Hepatocyte (in vitro differentiated cells): ENCODE data around the gene L3MBTL3. TPM values are rescaled to one million over a fixed set of nuclear protein-coding genes. Genes with fewer than 3 reads are reported as not detected.

Experiments used
- DNase-seq: peaks from one replicate; pipeline ENCODE4 v3.0.0-alpha.2; 2016; ENCODE audit warnings: low spot score
- H2AFZ ChIP-seq: fragments of 200-600 bp; sonication (generic); 2 replicates; pipeline ENCODE4 v1.6.0; 2016; ENCODE audit warnings: antibody characterized with exemption, mild to moderate bottlenecking
- H3K27ac ChIP-seq: fragments of 200-600 bp; sonication (generic); 2 replicates; pipeline ENCODE4 v1.5.1; 2016; ENCODE audit warnings: mild to moderate bottlenecking
- H3K27me3 ChIP-seq: fragments of 200-600 bp; sonication (generic); 2 replicates; pipeline ENCODE4 v1.6.1; 2016
- H3K36me3 ChIP-seq: fragments of 200-600 bp; sonication (generic); replicated peaks from 2 replicates; pipeline ENCODE4 v1.5.1; 2016; ENCODE audit warnings: low read depth; ENCODE audit not compliant: insufficient read depth
- H3K4me1 ChIP-seq: fragments of 200-600 bp; sonication (generic); 2 replicates; pipeline ENCODE4 v1.5.1; 2016; ENCODE audit warnings: mild to moderate bottlenecking, moderate library complexity; ENCODE audit not compliant: insufficient read depth
- H3K4me2 ChIP-seq: fragments of 200-600 bp; sonication (generic); 2 replicates; pipeline ENCODE4 v1.6.0; 2016
- H3K4me3 ChIP-seq: fragments of 200-600 bp; sonication (generic); 2 replicates; pipeline ENCODE4 v1.5.1; 2016; ENCODE audit warnings: mild to moderate bottlenecking
- H3K79me2 ChIP-seq: fragments of 200-600 bp; sonication (generic); 2 replicates; pipeline ENCODE4 v1.6.0; 2017; ENCODE audit warnings: mild to moderate bottlenecking
- H3K9me2 ChIP-seq: fragments of 200-600 bp; sonication (generic); replicated peaks from 2 replicates; pipeline ENCODE4 v1.6.0; 2017; ENCODE audit warnings: mild to moderate bottlenecking; ENCODE audit not compliant: insufficient read depth
- H3K9me3 ChIP-seq: fragments of 200-600 bp; sonication (generic); 2 replicates; pipeline ENCODE4 v1.5.1; 2016; ENCODE audit warnings: low read depth, mild to moderate bottlenecking
- H4K20me1 ChIP-seq: fragments of 200-600 bp; sonication (generic); 2 replicates; pipeline ENCODE4 v1.6.0; 2016; ENCODE audit warnings: mild to moderate bottlenecking; ENCODE audit not compliant: insufficient read depth, poor library complexity, severe bottlenecking
- EZH2 ChIP-seq: fragments of 200-600 bp; sonication (generic); IDR thresholded peaks from 2 replicates; pipeline ENCODE4 v1.6.1; 2016; ENCODE audit warnings: antibody characterized with exemption, mild to moderate bottlenecking, borderline replicate concordance
- EZH2phosphoT487 ChIP-seq: fragments of 200-600 bp; sonication (generic); IDR thresholded peaks from one replicate; pipeline ENCODE4 v1.6.1; 2018; ENCODE audit warnings: antibody characterized with exemption, mild to moderate bottlenecking, low read depth, moderate library complexity; ENCODE audit not compliant: unreplicated experiment, severe bottlenecking
- WGBS: methylation state at CpG from one replicate; pipeline ENCODE4 v1.1.6; 2016; ENCODE audit warnings: low lambda C conversion rate; ENCODE audit errors: missing lambda C conversion rate; 5-methylcytosine and 5-hydroxymethylcytosine counted together
- polyA plus RNA-seq: library from polyadenylated mRNA; unstranded; fragments of >200 nt; fragmentation: Nextera tagmentation; extraction: Ambion mirVana; gene quantifications from 2 replicates; pipeline ENCODE4 v1.2.1, GENCODE V29; 2016
- total RNA-seq: library from RNA; depleted of rRNA; stranded (reverse); fragments of >200 nt; gene quantifications from 2 replicates; pipeline ENCODE4 v1.2.3, GENCODE V29; 2014
- TF ChIP-seq, protein P1 (sequence below): fragments of 200-600 bp; sonication (generic); IDR thresholded peaks from 2 replicates; pipeline ENCODE4 v1.5.1; 2016; ENCODE audit warnings: antibody characterized with exemption, mild to moderate bottlenecking; ENCODE audit not compliant: poor library complexity

L3MBTL3 gene
- total and polyA plus RNA-seq, 2 experiments from 2014 or later, result 5.3 to 20.1 TPM

DNA sequence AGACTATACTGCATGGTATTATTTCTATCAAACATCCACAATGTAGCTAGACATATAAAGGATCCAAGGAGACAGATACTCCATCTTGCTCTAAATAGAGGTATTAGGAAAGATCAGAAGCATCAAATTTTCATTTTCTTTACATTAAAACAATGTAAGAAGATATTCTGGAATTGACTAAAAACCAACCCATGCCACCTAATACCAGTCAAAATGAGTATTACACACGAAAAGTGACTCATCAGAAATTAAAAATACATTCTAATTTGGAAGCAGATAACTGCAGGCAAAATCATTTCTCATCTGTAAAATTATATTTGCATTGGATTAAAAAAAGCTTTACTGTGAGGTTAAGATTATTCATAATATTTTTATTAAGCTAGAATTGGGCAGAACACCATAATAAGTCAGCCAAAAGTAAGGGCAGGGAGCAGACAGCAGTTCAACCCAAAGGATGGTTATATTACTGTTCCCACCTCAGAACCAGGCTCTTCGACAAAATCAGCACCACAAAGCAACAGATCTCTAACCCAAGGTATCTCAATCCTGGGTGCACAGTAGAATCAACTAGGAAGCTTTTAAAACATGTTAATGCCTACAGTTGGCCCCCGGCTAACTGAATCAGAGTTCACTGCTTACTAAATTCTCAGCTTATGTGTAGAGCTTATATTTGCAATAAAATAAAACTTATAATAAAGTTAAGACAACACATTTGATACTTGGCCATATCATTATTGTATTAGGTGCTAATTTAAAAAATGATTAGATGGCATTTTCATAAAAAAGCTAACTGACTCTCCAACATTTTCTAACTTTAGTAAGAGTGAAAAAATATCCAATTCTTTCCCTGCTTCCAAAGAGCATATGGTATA lies 169.2 kb downstream of the L3MBTL3 start:
- no peaks in the 10 kb centered on the region for H3K79me2 ChIP-seq
- no peak overlapping the region for H2AFZ ChIP-seq
- H4K20me1 ChIP-seq, result no peaks in the 10 kb centered on the region
- WGBS, result 99% methylated on average over 3 of the region's 3 CpGs
- no peaks in the 10 kb centered on the region for H3K36me3 ChIP-seq
- no peak overlapping the region for H3K27ac ChIP-seq
- H3K4me3 ChIP-seq, result no peak overlapping the region
- TF ChIP-seq EZH2phosphoT487 (no peak), EZH2 (no peak)
- TF ChIP-seq, protein P1, sequence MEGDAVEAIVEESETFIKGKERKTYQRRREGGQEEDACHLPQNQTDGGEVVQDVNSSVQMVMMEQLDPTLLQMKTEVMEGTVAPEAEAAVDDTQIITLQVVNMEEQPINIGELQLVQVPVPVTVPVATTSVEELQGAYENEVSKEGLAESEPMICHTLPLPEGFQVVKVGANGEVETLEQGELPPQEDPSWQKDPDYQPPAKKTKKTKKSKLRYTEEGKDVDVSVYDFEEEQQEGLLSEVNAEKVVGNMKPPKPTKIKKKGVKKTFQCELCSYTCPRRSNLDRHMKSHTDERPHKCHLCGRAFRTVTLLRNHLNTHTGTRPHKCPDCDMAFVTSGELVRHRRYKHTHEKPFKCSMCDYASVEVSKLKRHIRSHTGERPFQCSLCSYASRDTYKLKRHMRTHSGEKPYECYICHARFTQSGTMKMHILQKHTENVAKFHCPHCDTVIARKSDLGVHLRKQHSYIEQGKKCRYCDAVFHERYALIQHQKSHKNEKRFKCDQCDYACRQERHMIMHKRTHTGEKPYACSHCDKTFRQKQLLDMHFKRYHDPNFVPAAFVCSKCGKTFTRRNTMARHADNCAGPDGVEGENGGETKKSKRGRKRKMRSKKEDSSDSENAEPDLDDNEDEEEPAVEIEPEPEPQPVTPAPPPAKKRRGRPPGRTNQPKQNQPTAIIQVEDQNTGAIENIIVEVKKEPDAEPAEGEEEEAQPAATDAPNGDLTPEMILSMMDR, result no peak
- no peak for DNase-seq
- H3K4me2 ChIP-seq, result no peak overlapping the region
- H3K9me2 ChIP-seq, result no peaks in the 10 kb centered on the region
- H3K9me3 ChIP-seq, result no peaks in the 10 kb centered on the region
- peaks cover 5% of the 10 kb centered on the region for H3K4me1 ChIP-seq
- no peaks in the 10 kb centered on the region for H3K27me3 ChIP-seq

DNA sequence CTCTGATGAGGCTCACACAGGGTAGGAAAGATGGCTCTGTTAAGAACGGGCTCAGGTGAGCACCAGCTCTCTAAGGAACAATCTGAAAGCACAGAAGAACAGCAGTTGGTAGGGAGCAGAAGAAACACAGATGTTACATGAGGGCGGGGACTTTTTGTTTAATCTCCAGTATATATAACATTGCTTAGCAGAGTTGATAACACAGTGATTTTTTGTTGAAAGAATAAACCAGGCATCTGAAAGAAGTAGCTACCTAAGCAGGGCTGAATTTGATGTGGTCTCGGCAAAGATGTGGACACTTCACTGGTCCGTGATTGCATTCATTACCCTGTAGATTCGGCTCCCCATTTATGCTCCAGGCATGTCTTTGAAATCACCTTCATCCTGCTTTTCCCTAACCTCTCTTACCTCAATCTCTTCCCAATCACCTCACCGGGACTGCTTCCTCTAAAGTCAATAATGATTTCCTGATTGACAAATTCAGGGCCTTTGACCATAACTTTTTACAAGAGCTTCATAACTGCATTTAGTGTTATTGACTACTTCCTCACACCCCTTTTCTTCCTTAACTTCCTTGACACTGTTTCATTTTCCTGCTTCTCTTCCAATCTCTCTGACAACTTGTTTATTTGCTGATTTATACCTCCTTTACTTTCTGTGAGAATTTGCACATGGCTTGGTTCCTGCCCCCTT lies 170.0 kb downstream of the L3MBTL3 start:
- H3K9me3 ChIP-seq, result no peaks in the 10 kb centered on the region
- WGBS, result 79% methylated on average over 6 of the region's 6 CpGs

DNA sequence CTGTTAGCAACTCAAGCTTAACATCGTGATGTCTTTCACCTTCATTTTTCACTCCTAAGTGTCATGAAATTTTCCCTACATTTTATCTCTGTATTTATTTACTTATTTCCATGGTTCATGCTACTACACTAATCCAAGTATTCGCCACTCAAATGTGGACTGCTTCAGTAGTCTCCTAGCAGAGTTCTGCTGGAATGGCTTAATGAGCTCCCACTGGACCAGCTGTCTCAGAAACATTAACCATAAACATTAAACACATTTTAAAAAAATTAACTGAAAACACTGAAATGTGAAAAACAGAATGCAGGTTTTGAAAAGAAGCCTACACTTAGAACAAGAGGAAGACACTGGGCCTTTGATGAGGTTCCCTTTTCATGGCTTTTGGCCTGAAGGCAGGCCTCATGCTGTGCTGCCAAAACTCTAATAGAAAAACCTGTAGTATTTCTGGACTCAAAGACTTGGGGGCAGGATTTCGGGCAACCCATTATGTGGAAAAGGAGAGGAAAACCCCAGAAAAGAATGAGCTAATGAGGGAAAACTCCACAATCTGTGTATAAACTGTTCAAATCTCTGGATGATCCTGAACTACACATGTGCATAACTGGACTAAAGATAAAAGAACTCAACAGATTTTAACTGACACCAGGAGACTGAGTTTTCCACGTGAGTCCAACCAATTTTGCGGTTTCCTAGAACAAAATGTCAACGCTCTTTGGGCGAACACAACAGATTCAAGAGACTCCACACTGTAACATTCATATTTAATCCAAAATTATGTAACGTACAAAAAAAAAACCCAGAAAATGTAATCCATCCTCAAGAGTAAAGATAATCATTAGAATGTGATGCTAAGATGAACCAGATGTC lies 171.4 kb downstream of the L3MBTL3 start:
- Histone ChIP-seq H3K27ac (no peak overlapping the region), H3K4me3 (no peak overlapping the region), H3K36me3 (no peaks in the 10 kb centered on the region), H3K79me2 (no peaks in the 10 kb centered on the region), H3K4me2 (no peak overlapping the region), H2AFZ (no peak overlapping the region), H4K20me1 (no peaks in the 10 kb centered on the region), H3K4me1 (peaks cover 5% of the 10 kb centered on the region), H3K9me2 (no peaks in the 10 kb centered on the region), H3K27me3 (no peaks in the 10 kb centered on the region), H3K9me3 (no peaks in the 10 kb centered on the region)
- no peak for DNase-seq
- TF ChIP-seq EZH2, result no peak
- TF ChIP-seq, protein P1, result no peak
- TF ChIP-seq EZH2phosphoT487, result no peak
- 84% methylated on average over 8 of the region's 8 CpGs for WGBS

More for the DNA sequence above, 170.0 kb downstream of the L3MBTL3 start:
- DNase-seq, result no peak
- Histone ChIP-seq H3K79me2 (no peaks in the 10 kb centered on the region), H4K20me1 (no peaks in the 10 kb centered on the region), H3K27me3 (no peaks in the 10 kb centered on the region), H3K4me1 (peaks cover 5% of the 10 kb centered on the region), H3K4me3 (no peak overlapping the region), H3K36me3 (no peaks in the 10 kb centered on the region), H3K4me2 (no peak overlapping the region), H3K27ac (no peak overlapping the region), H3K9me2 (no peaks in the 10 kb centered on the region), H2AFZ (no peak overlapping the region)
- no peak for TF ChIP-seq EZH2
- TF ChIP-seq EZH2phosphoT487, result no peak
- TF ChIP-seq, protein P1, result no peak

Other genes starting within 250 kb of the L3MBTL3 start
- not detected in 2 replicates for gene TMEM244, start 157.3 kb upstream of the L3MBTL3 start, total RNA-seq
- gene TMEM244, start 157.3 kb upstream of the L3MBTL3 start, polyA plus RNA-seq, result not detected in 2 replicates
- gene SAMD3, start 204.4 kb downstream of the L3MBTL3 start, total RNA-seq, result 0.28 and 2.2 TPM in 2 replicates
- 0.13 and 0.81 TPM in 2 replicates for gene SAMD3, start 204.4 kb downstream of the L3MBTL3 start, polyA plus RNA-seq